ENCODE results near the gene PPP2R3B.

DNA sequence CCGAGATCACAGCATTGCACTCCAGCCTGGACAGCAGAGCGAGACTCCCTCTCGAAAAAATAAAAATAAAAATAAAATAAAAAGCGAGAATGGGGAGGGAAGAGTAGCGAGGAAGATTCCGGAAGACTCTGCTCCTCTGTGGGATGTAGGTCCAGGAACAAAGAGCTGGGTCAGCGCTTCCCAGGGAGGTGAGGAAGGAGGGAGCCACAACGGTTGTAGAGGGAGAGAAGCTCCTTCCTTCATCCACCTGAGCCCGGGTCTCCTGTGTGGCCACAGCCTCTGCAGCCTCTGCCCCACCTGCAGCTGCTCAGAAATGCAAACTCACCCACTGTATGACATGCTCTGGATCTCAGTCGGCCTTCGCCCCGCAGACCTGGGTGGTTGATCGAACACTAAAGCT is 3.8 kb upstream of the PPP2R3B start:
- no peak for TF ChIP-seq POLR2A (IDR thresholded peaks at IDR 0.05)
- TF ChIP-seq, protein P1, sequence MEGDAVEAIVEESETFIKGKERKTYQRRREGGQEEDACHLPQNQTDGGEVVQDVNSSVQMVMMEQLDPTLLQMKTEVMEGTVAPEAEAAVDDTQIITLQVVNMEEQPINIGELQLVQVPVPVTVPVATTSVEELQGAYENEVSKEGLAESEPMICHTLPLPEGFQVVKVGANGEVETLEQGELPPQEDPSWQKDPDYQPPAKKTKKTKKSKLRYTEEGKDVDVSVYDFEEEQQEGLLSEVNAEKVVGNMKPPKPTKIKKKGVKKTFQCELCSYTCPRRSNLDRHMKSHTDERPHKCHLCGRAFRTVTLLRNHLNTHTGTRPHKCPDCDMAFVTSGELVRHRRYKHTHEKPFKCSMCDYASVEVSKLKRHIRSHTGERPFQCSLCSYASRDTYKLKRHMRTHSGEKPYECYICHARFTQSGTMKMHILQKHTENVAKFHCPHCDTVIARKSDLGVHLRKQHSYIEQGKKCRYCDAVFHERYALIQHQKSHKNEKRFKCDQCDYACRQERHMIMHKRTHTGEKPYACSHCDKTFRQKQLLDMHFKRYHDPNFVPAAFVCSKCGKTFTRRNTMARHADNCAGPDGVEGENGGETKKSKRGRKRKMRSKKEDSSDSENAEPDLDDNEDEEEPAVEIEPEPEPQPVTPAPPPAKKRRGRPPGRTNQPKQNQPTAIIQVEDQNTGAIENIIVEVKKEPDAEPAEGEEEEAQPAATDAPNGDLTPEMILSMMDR (IDR thresholded peaks at IDR 0.05): no peak
